Fibroblast of mammary gland (primary cell): Measurements from ENCODE around the gene HMGCS1.

Source experiments
- DNase-seq: peaks from one replicate; pipeline ENCODE4 v3.0.0-alpha.2; 2010; ENCODE audit warnings: low read depth
- H3K4me3 ChIP-seq: 2 replicates; pipeline ENCODE4 v1.5.1; 2011; ENCODE audit warnings: low read depth, mild to moderate bottlenecking, low read length, moderate library complexity; ENCODE audit not compliant: control insufficient read depth
- CTCF ChIP-seq: conservative IDR thresholded peaks from 2 replicates; pipeline ENCODE4 v1.5.1; 2011; ENCODE audit warnings: low read depth, low read length, inconsistent platforms; ENCODE audit not compliant: control insufficient read depth, insufficient read depth

Gene HMGCS1

GRCh38 chr5:43244823-43245565 lies 68.2 kb downstream of the HMGCS1 start:
- H3K4me3 ChIP-seq, result no peak overlapping the region
- TF ChIP-seq CTCF, result no peak
- no peak for DNase-seq

- no peak for TF ChIP-seq CTCF
- DNase-seq, result no peak
- H3K4me3 ChIP-seq, result no peak overlapping the region
Observed at GRCh38 chr5:43243270-43243669, 69.9 kb downstream of the HMGCS1 start.

GRCh38 chr5:43242196-43242595 lies 71.0 kb downstream of the HMGCS1 start:
- DNase-seq, result no peak
- no peak for TF ChIP-seq CTCF
- no peak overlapping the region for H3K4me3 ChIP-seq
